Transverse colon (tissue), 4 donors: ENCODE measurements around the gene TBPL2. TPM values are rescaled to one million over a fixed set of nuclear protein-coding genes. Genes with fewer than 3 reads are reported as not detected.
A peak's percentile ranks its signal among the peaks of the same experiment; 100 is the strongest.

Experiments
- DNase-seq: peaks from one replicate; pipeline ENCODE4 v3.0.0-alpha.2; 2019
- H3K27ac ChIP-seq, 4 donors: fragments of 200-600 bp; sonication (generic); 2 replicates each; pipeline ENCODE4 v1.5.1; 2016 to 2018; ENCODE audit warnings: inconsistent platforms in 4 of 4
- H3K27me3 ChIP-seq: fragments of 200-600 bp; sonication (generic); 2 replicates; pipeline ENCODE4 v1.5.1; 2017; ENCODE audit warnings: inconsistent platforms
- H3K36me3 ChIP-seq, 4 donors: fragments of 200-600 bp; sonication (generic); 2 replicates each; pipeline ENCODE4 v1.5.1; 2017 to 2019; ENCODE audit warnings: inconsistent platforms in 4 of 4
- H3K4me1 ChIP-seq, 4 donors: fragments of 200-600 bp; sonication (generic); 2 replicates each; pipeline ENCODE4 v1.5.1; 2017 to 2020; ENCODE audit warnings: inconsistent platforms in 4 of 4
- H3K4me3 ChIP-seq, 4 donors: fragments of 200-600 bp; sonication (generic); 1 replicate in 1 of 4; 2 replicates in 3 of 4; pipeline versions ENCODE4 v1.5.1 to v1.6.1; 2017 to 2019; ENCODE audit warnings: inconsistent platforms in 4 of 4
- H3K9me3 ChIP-seq, 2 donors: fragments of 200-600 bp; sonication (generic); 2 replicates each; pipeline ENCODE4 v1.5.1; 2017 to 2019; ENCODE audit warnings: inconsistent platforms in 2 of 2
- EP300 ChIP-seq: sonication (generic); formaldehyde crosslinking; IDR thresholded peaks from one replicate; pipeline ENCODE4 v1.6.1; 2017; ENCODE audit warnings: antibody characterized with exemption, low read depth
- POLR2A ChIP-seq: fragments of 450-650 bp; IDR thresholded peaks from one replicate; pipeline ENCODE4 v1.6.1; 2016; ENCODE audit warnings: antibody characterized with exemption, mild to moderate bottlenecking, moderate library complexity
- POLR2AphosphoS5 ChIP-seq, 3 donors: sonication (generic); formaldehyde crosslinking; IDR thresholded peaks; one replicate each; pipeline ENCODE4 v1.6.1; 2016; ENCODE audit warnings: antibody characterized with exemption in 3 of 3
- WGBS, 2 donors: methylation state at CpG; one replicate each; pipeline ENCODE4 v1.1.5; 2018; ENCODE audit warnings: low coverage in 1 of 2; 5-methylcytosine and 5-hydroxymethylcytosine counted together
- in situ Hi-C, 4 donors: fragments of 200-750 bp; cut with MboI; loops; one replicate each; pipeline versions ENCODE4 v1.15.0 to v1.15.1; 2017; ENCODE audit warnings: low sequenced_read_pairs in 3 of 4, low pct_ligation_motif_present in 1 of 4, low pct_unique_long_range_greater_than_20kb in 1 of 4
- intact Hi-C: fragments of 100-400 bp; cut with DNase I; formaldehyde crosslinking; loops from one replicate; pipeline ENCODE4 v1.15.1; 2023; ENCODE audit warnings: low total_unique reads
- total RNA-seq, 4 donors: library from RNA; depleted of rRNA; stranded (reverse); fragments of >200 nt; gene quantifications; one replicate each; pipeline ENCODE4 v1.1.0, GENCODE V29; 2016
- TF ChIP-seq, protein P1 (sequence below), 5 experiments: fragments of 200-600 bp in 3 of 5; fragments of 450-650 bp in 2 of 5; sonication (generic) in 3 of 5; IDR thresholded peaks; 1 replicate in 2 of 5; 2 replicates in 3 of 5; pipeline ENCODE4 v1.5.1; 2016 to 2017; ENCODE audit warnings: antibody characterized with exemption in 5 of 5, inconsistent platforms in 3 of 5, mild to moderate bottlenecking in 2 of 5, moderate library complexity in 1 of 5

The TBPL2 gene
- total RNA-seq, 4 donors from 2014 or later: not detected

DNA sequence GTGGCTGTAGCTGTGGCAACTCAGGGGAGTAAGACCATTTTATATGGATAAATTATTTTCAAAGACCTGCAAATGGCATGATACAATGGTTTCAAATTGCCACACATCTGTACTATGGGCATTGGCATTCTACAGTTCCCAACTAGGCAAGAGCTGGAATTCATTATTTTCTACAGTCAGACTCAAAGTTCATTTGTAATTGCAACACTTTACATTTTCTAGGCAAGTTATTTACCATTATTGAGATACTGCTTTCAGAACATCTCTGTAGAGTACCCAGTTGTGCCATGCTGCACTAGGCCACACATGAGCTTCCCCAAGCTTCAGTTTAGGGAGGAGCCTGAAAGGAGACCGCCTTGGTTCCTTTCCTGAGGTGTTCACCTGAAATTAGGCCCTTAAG lies 20.8 kb downstream of the TBPL2 start:
- WGBS, 2 donors: 89 to 100% methylated on average over 1 of the region's 1 CpG
- DNase-seq: no peak
- H3K4me3 ChIP-seq: no peak overlapping the region
- TF ChIP-seq EP300 (no peak), POLR2AphosphoS5 (IDR thresholded peaks at IDR 0.05) (no peak), POLR2A (no peak)
- TF ChIP-seq, protein P1, sequence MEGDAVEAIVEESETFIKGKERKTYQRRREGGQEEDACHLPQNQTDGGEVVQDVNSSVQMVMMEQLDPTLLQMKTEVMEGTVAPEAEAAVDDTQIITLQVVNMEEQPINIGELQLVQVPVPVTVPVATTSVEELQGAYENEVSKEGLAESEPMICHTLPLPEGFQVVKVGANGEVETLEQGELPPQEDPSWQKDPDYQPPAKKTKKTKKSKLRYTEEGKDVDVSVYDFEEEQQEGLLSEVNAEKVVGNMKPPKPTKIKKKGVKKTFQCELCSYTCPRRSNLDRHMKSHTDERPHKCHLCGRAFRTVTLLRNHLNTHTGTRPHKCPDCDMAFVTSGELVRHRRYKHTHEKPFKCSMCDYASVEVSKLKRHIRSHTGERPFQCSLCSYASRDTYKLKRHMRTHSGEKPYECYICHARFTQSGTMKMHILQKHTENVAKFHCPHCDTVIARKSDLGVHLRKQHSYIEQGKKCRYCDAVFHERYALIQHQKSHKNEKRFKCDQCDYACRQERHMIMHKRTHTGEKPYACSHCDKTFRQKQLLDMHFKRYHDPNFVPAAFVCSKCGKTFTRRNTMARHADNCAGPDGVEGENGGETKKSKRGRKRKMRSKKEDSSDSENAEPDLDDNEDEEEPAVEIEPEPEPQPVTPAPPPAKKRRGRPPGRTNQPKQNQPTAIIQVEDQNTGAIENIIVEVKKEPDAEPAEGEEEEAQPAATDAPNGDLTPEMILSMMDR (IDR thresholded peaks at IDR 0.05): no peak
- H3K36me3 ChIP-seq: no peaks in the 10 kb centered on the region
- no peak overlapping the region for H3K27ac ChIP-seq
- H3K9me3 ChIP-seq: no peaks in the 10 kb centered on the region
- no peaks in the 10 kb centered on the region for H3K27me3 ChIP-seq
- in situ Hi-C loops (no loop called here), intact Hi-C loops (no loop called here)
- H3K4me1 ChIP-seq: peaks cover 0 to 29% (median 10%) of the 10 kb centered on the region in 4 donors

GRCh38 chr14:55418411-55418810 lies 22.0 kb downstream of the TBPL2 start:
- 47 to 59% methylated on average over 3 to 6 of the region's 6 CpGs for WGBS, 2 donors
- Histone ChIP-seq H3K36me3 (no peaks in the 10 kb centered on the region), H3K27me3 (no peaks in the 10 kb centered on the region), H3K27ac (no peak overlapping the region), H3K4me1 (peaks cover 0 to 17% (median 4%) of the 10 kb centered on the region in 4 donors), H3K9me3 (no peaks in the 10 kb centered on the region), H3K4me3 (no peak overlapping the region)
- in situ Hi-C loops (no loop called here), intact Hi-C loops (no loop called here)
- TF ChIP-seq POLR2AphosphoS5 (IDR thresholded peaks at IDR 0.05) (no peak), POLR2A (no peak), EP300 (no peak)
- TF ChIP-seq, protein P1 (IDR thresholded peaks at IDR 0.05): no peak
- no peak for DNase-seq

- in situ Hi-C loops (no loop called here), intact Hi-C loops (no loop called here)
- no peak overlapping the region for H3K4me3 ChIP-seq
- no peaks in the 10 kb centered on the region for H3K36me3 ChIP-seq
- no peak overlapping the region for H3K27ac ChIP-seq
- TF ChIP-seq, protein P1 (IDR thresholded peaks at IDR 0.05): no peak
- TF ChIP-seq POLR2A: no peak
- no peak for TF ChIP-seq POLR2AphosphoS5 (IDR thresholded peaks at IDR 0.05)
- peaks cover 0 to 17% (median 3%) of the 10 kb centered on the region in 4 donors for H3K4me1 ChIP-seq
- no peaks in the 10 kb centered on the region for H3K9me3 ChIP-seq
- no peaks in the 10 kb centered on the region for H3K27me3 ChIP-seq
- no peak for DNase-seq
Measured at GRCh38 chr14:55417955-55418354, 22.5 kb downstream of the TBPL2 start.

- no peak overlapping the region for H3K4me3 ChIP-seq
- no peaks in the 10 kb centered on the region for H3K27me3 ChIP-seq
- no peak for TF ChIP-seq EP300
- no peak for TF ChIP-seq POLR2AphosphoS5 (IDR thresholded peaks at IDR 0.05)
- TF ChIP-seq, protein P1 (IDR thresholded peaks at IDR 0.05): peak in 4 of 5 experiments; percentile 30 to 39 (median 36)
- no peak overlapping the region for H3K27ac ChIP-seq
- H3K36me3 ChIP-seq: no peaks in the 10 kb centered on the region
- 38 to 46% methylated on average over 5 of the region's 5 CpGs for WGBS, 2 donors
- in situ Hi-C loops (no loop called here), intact Hi-C loops (no loop called here)
- peak; percentile 56 for DNase-seq
- H3K9me3 ChIP-seq: no peaks in the 10 kb centered on the region
- peaks cover 0 to 13% (median 9%) of the 10 kb centered on the region in 4 donors for H3K4me1 ChIP-seq
Measured at GRCh38 chr14:55416866-55417265, 23.6 kb downstream of the TBPL2 start.
